GM12801 (cell line): ENCODE results near the gene CFH.

ENCODE experiments used
- CTCF ChIP-seq: IDR thresholded peaks from one replicate; pipeline ENCODE4 v1.5.1; 2011; ENCODE audit warnings: control low read depth; ENCODE audit not compliant: insufficient read length; ENCODE audit errors: extremely low read depth

The CFH gene

GRCh38 chr1:196623079-196623478 is 28.8 kb upstream of the CFH start:
- TF ChIP-seq CTCF: no peak

- no peak for TF ChIP-seq CTCF
Observed at GRCh38 chr1:196628838-196629237, 23.0 kb upstream of the CFH start.

GRCh38 chr1:196637606-196638005 is 14.2 kb upstream of the CFH start:
- TF ChIP-seq CTCF: no peak

- TF ChIP-seq CTCF: no peak
Observed at GRCh38 chr1:196638466-196638865, 13.4 kb upstream of the CFH start.

GRCh38 chr1:196640976-196641375 is 10.9 kb upstream of the CFH start:
- TF ChIP-seq CTCF: no peak

- TF ChIP-seq CTCF: no peak
Observed at GRCh38 chr1:196649990-196650389, 1.9 kb upstream of the CFH start.

GRCh38 chr1:196650403-196650802 is 1.4 kb upstream of the CFH start:
- TF ChIP-seq CTCF: no peak

GRCh38 chr1:196651079-196651478 is 764 bp upstream of the CFH start:
- no peak for TF ChIP-seq CTCF
